ENCODE data around the gene MCHR1. TPM values are rescaled to one million over a fixed set of nuclear protein-coding genes. Genes with fewer than 3 reads are reported as not detected.

Gene MCHR1
- total RNA-seq, 1 experiment from 2014 or later: not detected

DNA sequence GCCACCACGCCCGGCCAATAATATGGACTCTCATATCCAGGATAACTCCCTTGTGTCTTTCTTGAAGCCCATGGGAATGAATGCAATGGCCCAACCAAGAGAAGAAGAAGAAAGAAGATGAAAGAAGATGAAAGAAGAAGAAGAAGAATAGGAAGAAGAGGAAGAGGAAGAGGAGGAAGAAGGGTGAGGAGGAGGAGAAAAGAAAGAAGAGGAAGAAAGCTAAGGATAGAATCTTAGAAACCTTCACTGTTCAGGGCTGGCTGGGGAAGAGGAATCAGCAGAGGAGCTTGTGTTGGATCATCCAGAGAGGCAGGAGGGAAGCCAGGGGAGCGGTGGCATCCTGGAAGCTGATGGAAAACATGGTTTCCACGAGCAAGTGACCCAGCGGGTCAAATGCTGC, 28.9 kb downstream of the MCHR1 start:
- intact Hi-C loops (cut with micrococcal nuclease; ENCODE audit: unreplicated experiment): no loop called here
- in situ Hi-C loops (cut with HindIII; ENCODE audit: low pct_unique_long_range_greater_than_20kb, low sequenced_read_pairs): no loop called here
- CTCF ChIA-PET: no interaction called here

GRCh38 chr22:40709752-40710413, 30.6 kb downstream of the MCHR1 start:
- intact Hi-C loops (cut with micrococcal nuclease; ENCODE audit: unreplicated experiment) (no loop called here), in situ Hi-C loops (cut with HindIII; ENCODE audit: low pct_unique_long_range_greater_than_20kb, low sequenced_read_pairs) (loop anchor here (10.0 kb wide), 1 partner anchor 55 kb away; no protein-coding TSS in a partner anchor)
- H3K4me1 ChIP-seq (ENCODE audit: control insufficient read depth, insufficient read depth, low read length): peaks cover 43% of the 10 kb centered on the region
- no TSS peak for BruUV-seq (replicated peaks)
- H3K27me3 ChIP-seq (ENCODE audit: control insufficient read depth, insufficient read depth, low read length): no peaks in the 10 kb centered on the region
- no peaks in the 10 kb centered on the region for H3K36me3 ChIP-seq (ENCODE audit: control insufficient read depth, insufficient read depth, low read length)
- no peak overlapping the region for H3K4me3 ChIP-seq (ENCODE audit: low read depth in 2 of 2, low read length in 2 of 2)
- peak overlapping the region; percentile 84 for H3K27ac ChIP-seq (ENCODE audit: low read length)
- H3K9me3 ChIP-seq (ENCODE audit: control insufficient read depth, insufficient read depth, low read depth, low read length): no peaks in the 10 kb centered on the region
- ATAC-seq (peak; percentile 68), DNase-seq (ENCODE audit: low read depth, low spot score) (no peak)
- ChIA-PET CTCF (interaction anchor here (0.6 to 0.7 kb wide), 3 partner anchors 30 to 152 kb away, joined by 3 to 5 read pairs (median 5); no protein-coding TSS in a partner anchor), POLR2A (interaction anchor here (0.6 to 0.8 kb wide), 5 partner anchors 11 to 817 kb away, joined by 3 to 10 read pairs (median 6); no protein-coding TSS in a partner anchor)
- TF ChIP-seq, protein P1, sequence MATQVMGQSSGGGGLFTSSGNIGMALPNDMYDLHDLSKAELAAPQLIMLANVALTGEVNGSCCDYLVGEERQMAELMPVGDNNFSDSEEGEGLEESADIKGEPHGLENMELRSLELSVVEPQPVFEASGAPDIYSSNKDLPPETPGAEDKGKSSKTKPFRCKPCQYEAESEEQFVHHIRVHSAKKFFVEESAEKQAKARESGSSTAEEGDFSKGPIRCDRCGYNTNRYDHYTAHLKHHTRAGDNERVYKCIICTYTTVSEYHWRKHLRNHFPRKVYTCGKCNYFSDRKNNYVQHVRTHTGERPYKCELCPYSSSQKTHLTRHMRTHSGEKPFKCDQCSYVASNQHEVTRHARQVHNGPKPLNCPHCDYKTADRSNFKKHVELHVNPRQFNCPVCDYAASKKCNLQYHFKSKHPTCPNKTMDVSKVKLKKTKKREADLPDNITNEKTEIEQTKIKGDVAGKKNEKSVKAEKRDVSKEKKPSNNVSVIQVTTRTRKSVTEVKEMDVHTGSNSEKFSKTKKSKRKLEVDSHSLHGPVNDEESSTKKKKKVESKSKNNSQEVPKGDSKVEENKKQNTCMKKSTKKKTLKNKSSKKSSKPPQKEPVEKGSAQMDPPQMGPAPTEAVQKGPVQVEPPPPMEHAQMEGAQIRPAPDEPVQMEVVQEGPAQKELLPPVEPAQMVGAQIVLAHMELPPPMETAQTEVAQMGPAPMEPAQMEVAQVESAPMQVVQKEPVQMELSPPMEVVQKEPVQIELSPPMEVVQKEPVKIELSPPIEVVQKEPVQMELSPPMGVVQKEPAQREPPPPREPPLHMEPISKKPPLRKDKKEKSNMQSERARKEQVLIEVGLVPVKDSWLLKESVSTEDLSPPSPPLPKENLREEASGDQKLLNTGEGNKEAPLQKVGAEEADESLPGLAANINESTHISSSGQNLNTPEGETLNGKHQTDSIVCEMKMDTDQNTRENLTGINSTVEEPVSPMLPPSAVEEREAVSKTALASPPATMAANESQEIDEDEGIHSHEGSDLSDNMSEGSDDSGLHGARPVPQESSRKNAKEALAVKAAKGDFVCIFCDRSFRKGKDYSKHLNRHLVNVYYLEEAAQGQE (IDR thresholded peaks at IDR 0.05; ENCODE audit: insufficient read depth in 1 of 2, low read depth in 2 of 2, low read length in 1 of 2): no peak
- TF ChIP-seq POLR2AphosphoS5 (IDR thresholded peaks at IDR 0.05; ENCODE audit: low read depth, low read length): no peak
- TF ChIP-seq SIN3A (IDR thresholded peaks at IDR 0.05; ENCODE audit: borderline replicate concordance, insufficient read depth, low read depth, low read length): no peak
- TF ChIP-seq TCF7L2 (IDR thresholded peaks at IDR 0.05; ENCODE audit: low read depth, low read length): no peak

More for the DNA sequence above, 28.9 kb downstream of the MCHR1 start:
- Histone ChIP-seq H3K36me3 (ENCODE audit: control insufficient read depth, insufficient read depth, low read length) (no peaks in the 10 kb centered on the region), H3K9me3 (ENCODE audit: control insufficient read depth, insufficient read depth, low read depth, low read length) (no peaks in the 10 kb centered on the region), H3K4me1 (ENCODE audit: control insufficient read depth, insufficient read depth, low read length) (peaks cover 32% of the 10 kb centered on the region), H3K27me3 (ENCODE audit: control insufficient read depth, insufficient read depth, low read length) (no peaks in the 10 kb centered on the region), H3K4me3 (ENCODE audit: low read depth in 2 of 2, low read length in 2 of 2) (no peak overlapping the region), H3K27ac (ENCODE audit: low read length) (peak overlapping the region; percentile 42; the same call in 1 of the 2 replicates)
- BruUV-seq (replicated peaks): no TSS peak
- TF ChIP-seq POLR2AphosphoS5 (IDR thresholded peaks at IDR 0.05; ENCODE audit: low read depth, low read length) (no peak), CTCF (IDR thresholded peaks at IDR 0.05) (no peak), SIN3A (IDR thresholded peaks at IDR 0.05; ENCODE audit: borderline replicate concordance, insufficient read depth, low read depth, low read length) (no peak), TCF7L2 (IDR thresholded peaks at IDR 0.05; ENCODE audit: low read depth, low read length) (no peak)
- TF ChIP-seq, protein P1 (IDR thresholded peaks at IDR 0.05; ENCODE audit: insufficient read depth in 1 of 2, low read depth in 2 of 2, low read length in 1 of 2): no peak
- POLR2A ChIA-PET: no interaction called here
- no peak for DNase-seq (ENCODE audit: low read depth, low spot score)
- no peak for ATAC-seq

Data from Panc1 (cell line).